HCT116 (cell line): ENCODE measurements around the gene SPEF2. TPM values are rescaled to one million over a fixed set of nuclear protein-coding genes. Genes with fewer than 3 reads are reported as not detected.

Experiments
- ATAC-seq: fragments of 200-7000 bp; cut with Tn5 transposase; 2 replicates; pipeline ENCODE4 v1.9.1; 2020; ENCODE audit warnings: mild to moderate bottlenecking, moderate library complexity
- BruUV-seq: library from RNA; stranded (reverse); fragments of 400-500 nt; replicated peaks from 2 replicates; lab custom pipeline; 2021; lab: Mats Ljungman, UMichigan
- CTCF ChIA-PET: fragments of 300-600 bp; sonication (Branson Sonifier 250); formaldehyde crosslinking; loops from one replicate; lab custom pipeline; 2021; ENCODE audit warnings: antibody characterized with exemption; lab: Charles Lee
- POLR2A ChIA-PET: fragments of 300-600, 350-600 bp; sonication (Branson Sonifier 250); formaldehyde crosslinking; loops from one replicate; lab custom pipeline; 2021; ENCODE audit warnings: antibody characterized with exemption; lab: Charles Lee
- RAD21 ChIA-PET, 2 experiments: fragments of 300-600 bp; sonication (Branson Sonifier 250); formaldehyde crosslinking; loops; one replicate each; lab custom pipeline; 2023; ENCODE audit warnings: low total read pairs in 2 of 2; ENCODE audit not compliant: uncharacterized antibody in 2 of 2, unreplicated experiment in 2 of 2, low non-redundant PET in 1 of 2; lab: Charles Lee
- DNase-seq: peaks from one replicate; pipeline ENCODE4 v3.0.0-alpha.2; 2010; ENCODE audit warnings: low read depth, low spot score
- H2AFZ ChIP-seq: fragments of 200-600 bp; shearing (Covaris generic), sonication (generic); 2 replicates; pipeline ENCODE4 v1.6.1; 2017; ENCODE audit warnings: low read depth, mixed run types, mixed read lengths, antibody characterized with exemption, low read length; ENCODE audit not compliant: poor library complexity, severe bottlenecking
- H3K27ac ChIP-seq: 2 replicates; pipeline ENCODE4 v1.5.1; 2012; ENCODE audit warnings: low read depth, low read length
- H3K27me3 ChIP-seq: fragments of 200-600 bp; sonication (generic); 2 replicates; pipeline ENCODE4 v1.6.1; 2016; ENCODE audit warnings: mixed run types, low read length, mixed read lengths; ENCODE audit not compliant: insufficient read depth
- H3K36me3 ChIP-seq, 2 experiments: fragments of 200-500 bp in 1 of 2; fragments of 200-600 bp in 1 of 2; sonication (Bioruptor generic) in 1 of 2; sonication (generic) in 1 of 2; 2 replicates each; pipeline versions ENCODE4 v1.5.1 to v1.6.1; 2014 to 2016; ENCODE audit warnings: low read length in 2 of 2, inconsistent platforms in 1 of 2, mixed read lengths in 1 of 2, mixed run types in 1 of 2; ENCODE audit not compliant: insufficient read depth in 2 of 2, control insufficient read depth in 1 of 2
- H3K4me1 ChIP-seq, 2 experiments: fragments of 200-600 bp in 1 of 2; sonication (generic) in 1 of 2; 2 replicates each; pipeline versions ENCODE4 v1.5.1 to v1.6.1; 2012 to 2017; ENCODE audit warnings: low read length in 2 of 2, inconsistent platforms in 1 of 2, mild to moderate bottlenecking in 1 of 2, mixed read lengths in 1 of 2, mixed run types in 1 of 2, moderate library complexity in 1 of 2; ENCODE audit not compliant: insufficient read depth in 2 of 2, control insufficient read depth in 1 of 2
- H3K4me2 ChIP-seq: fragments of 200-600 bp; sonication (generic); 2 replicates; pipeline ENCODE4 v1.6.1; 2017; ENCODE audit warnings: mixed run types, low read length, mixed read lengths
- H3K4me3 ChIP-seq, 2 experiments: fragments of 200-600 bp in 1 of 2; sonication (generic) in 1 of 2; replicated peaks in 1 of 2; 2 replicates each; pipeline ENCODE4 v1.5.1; 2011 to 2016; ENCODE audit warnings: low read length in 2 of 2, control low read depth in 1 of 2, low read depth in 1 of 2, mild to moderate bottlenecking in 1 of 2, mixed read lengths in 1 of 2, mixed run types in 1 of 2
- H3K79me2 ChIP-seq: fragments of 200-600 bp; sonication (generic); 2 replicates; pipeline ENCODE4 v1.6.1; 2017; ENCODE audit warnings: mild to moderate bottlenecking, mixed run types, low read length, moderate library complexity, mixed read lengths; ENCODE audit not compliant: insufficient read depth
- H3K9ac ChIP-seq: fragments of 200-600 bp; sonication (generic); 2 replicates; pipeline ENCODE4 v1.6.1; 2016; ENCODE audit warnings: low read length, mixed read lengths
- H3K9me2 ChIP-seq: fragments of 200-600 bp; sonication (generic), shearing (Covaris generic); 2 replicates; pipeline ENCODE4 v1.6.1; 2017; ENCODE audit warnings: mixed run types, mild to moderate bottlenecking, moderate library complexity; ENCODE audit not compliant: insufficient read depth
- H3K9me3 ChIP-seq, 2 experiments: fragments of 200-500 bp in 1 of 2; fragments of 200-600 bp in 1 of 2; sonication (Bioruptor generic) in 1 of 2; sonication (generic) in 1 of 2; 2 replicates each; pipeline ENCODE4 v1.6.1; 2014 to 2017; ENCODE audit warnings: low read length in 2 of 2, mixed read lengths in 2 of 2, inconsistent platforms in 1 of 2, low read depth in 1 of 2, mild to moderate bottlenecking in 1 of 2, mixed run types in 1 of 2, moderate library complexity in 1 of 2; ENCODE audit not compliant: control insufficient read depth in 1 of 2, insufficient read depth in 1 of 2
- H4K20me1 ChIP-seq: fragments of 200-600 bp; sonication (generic), shearing (Covaris generic); 2 replicates; pipeline ENCODE4 v1.6.1; 2017; ENCODE audit warnings: mixed run types, mild to moderate bottlenecking, moderate library complexity; ENCODE audit not compliant: insufficient read depth
- CBX3 ChIP-seq: IDR thresholded peaks from 2 replicates; pipeline ENCODE4 v1.6.1; 2012; ENCODE audit warnings: low read depth
- CEBPB ChIP-seq: IDR thresholded peaks from 2 replicates; pipeline ENCODE4 v1.6.1; 2012; ENCODE audit warnings: low read depth
- CTCF ChIP-seq, 3 experiments: fragments of 200-600 bp in 1 of 3; sonication (generic) in 1 of 3; IDR thresholded peaks in 2 of 3; conservative IDR thresholded peaks in 1 of 3; 2 replicates each; pipeline ENCODE4 v1.5.1; 2012 to 2017; ENCODE audit warnings: low read depth in 2 of 3, low read length in 2 of 3, antibody characterized with exemption in 1 of 3, borderline replicate concordance in 1 of 3, control low read depth in 1 of 3, mild to moderate bottlenecking in 1 of 3, mixed read lengths in 1 of 3, mixed run types in 1 of 3, moderate library complexity in 1 of 3; ENCODE audit not compliant: insufficient read depth in 1 of 3
- ELF1 ChIP-seq: IDR thresholded peaks from 2 replicates; pipeline ENCODE4 v1.6.1; 2012; ENCODE audit warnings: low read depth, borderline replicate concordance
- EZH2 ChIP-seq: fragments of 200-600 bp; sonication (generic); IDR thresholded peaks from 2 replicates; pipeline ENCODE4 v1.6.1; 2017; ENCODE audit warnings: antibody characterized with exemption, mixed run types
- EZH2phosphoT487 ChIP-seq: fragments of 200-600 bp; IDR thresholded peaks from 2 replicates; pipeline ENCODE4 v1.6.1; 2018; ENCODE audit warnings: antibody characterized with exemption, borderline replicate concordance
- FOSL1 ChIP-seq: IDR thresholded peaks from 2 replicates; pipeline ENCODE4 v1.6.1; 2012; ENCODE audit warnings: low read depth
- JUND ChIP-seq: IDR thresholded peaks from 2 replicates; pipeline ENCODE4 v1.6.1; 2012
- MAX ChIP-seq: IDR thresholded peaks from 2 replicates; pipeline ENCODE4 v1.6.1; 2012
- POLR2A ChIP-seq: IDR thresholded peaks from 2 replicates; pipeline ENCODE4 v1.7.0; 2011; ENCODE audit warnings: borderline replicate concordance; ENCODE audit not compliant: insufficient read depth, insufficient read length; ENCODE audit errors: extremely low read depth
- POLR2AphosphoS5 ChIP-seq: IDR thresholded peaks from 2 replicates; pipeline ENCODE4 v1.6.1; 2011; ENCODE audit warnings: mild to moderate bottlenecking, low read depth, low read length, moderate library complexity
- RAD21 ChIP-seq: IDR thresholded peaks from 2 replicates; pipeline ENCODE4 v1.6.1; 2012; ENCODE audit warnings: low read depth, mild to moderate bottlenecking
- SIN3A ChIP-seq: IDR thresholded peaks from 2 replicates; pipeline ENCODE4 v1.6.1; 2012; ENCODE audit warnings: low read depth
- SP1 ChIP-seq: IDR thresholded peaks from 2 replicates; pipeline ENCODE4 v1.6.1; 2012; ENCODE audit warnings: low read depth
- SRF ChIP-seq: IDR thresholded peaks from 2 replicates; pipeline ENCODE4 v1.6.1; 2012; ENCODE audit warnings: low read depth
- TCF7L2 ChIP-seq: IDR thresholded peaks from 2 replicates; pipeline ENCODE4 v1.7.0; 2011; ENCODE audit warnings: borderline replicate concordance, inconsistent platforms; ENCODE audit not compliant: insufficient read depth, insufficient read length; ENCODE audit errors: extremely low read depth
- ZNF274 ChIP-seq: fragments of 200-500 bp; sonication (Bioruptor generic); IDR thresholded peaks from 2 replicates; pipeline ENCODE4 v1.6.1; 2014; ENCODE audit warnings: mild to moderate bottlenecking, low read depth, low read length, inconsistent platforms
- intact Hi-C: fragments of 100-400 bp; cut with micrococcal nuclease; formaldehyde crosslinking; loops from 2 replicates; pipeline ENCODE4 v1.10.0; 2022
- total RNA-seq: library from RNA; stranded (reverse); gene quantifications from one replicate; pipeline ENCODE4 v1.2.1, GENCODE V29; 2021; ENCODE audit not compliant: unreplicated experiment

The SPEF2 gene
- total RNA-seq, 1 experiment from 2014 or later = 4.6 TPM

- TF ChIP-seq POLR2AphosphoS5 (no peak), SRF (no peak), POLR2A (no peak), CTCF (IDR thresholded peaks at IDR 0.05 in 2 of 3, conservative IDR thresholded peaks at IDR 0.05 in 1 of 3; ENCODE audit: borderline replicate concordance in 1 of 3, insufficient read depth in 1 of 3, low read depth in 2 of 3, low read length in 2 of 3) (no peak), CEBPB (no peak), ELF1 (no peak)
Measured at GRCh38 chr5:35852773-35853172, 235.1 kb downstream of the SPEF2 start (continued).

- no peaks in the 10 kb centered on the region for H4K20me1 ChIP-seq
- BruUV-seq = no TSS peak
- H2AFZ ChIP-seq = no peak overlapping the region
- no peaks in the 10 kb centered on the region for H3K36me3 ChIP-seq
- no peaks in the 10 kb centered on the region for H3K9me2 ChIP-seq
- H3K27ac ChIP-seq = no peak overlapping the region
- POLR2A ChIA-PET = no interaction called here
- peaks cover 0 to 23% of the 10 kb centered on the region in 2 experiments; a peak in 2 of 4 replicates for H3K4me1 ChIP-seq
- H3K4me2 ChIP-seq = no peak overlapping the region
- no peaks in the 10 kb centered on the region for H3K79me2 ChIP-seq
- H3K9me3 ChIP-seq = no peaks in the 10 kb centered on the region
- ATAC-seq = no peak
- intact Hi-C loops = no loop called here
- peaks cover 5% of the 10 kb centered on the region; the same call in 1 of the 2 replicates for H3K27me3 ChIP-seq
- no peak overlapping the region for H3K4me3 ChIP-seq
- no peak overlapping the region for H3K9ac ChIP-seq
- CTCF ChIA-PET = no interaction called here
- TF ChIP-seq POLR2A (no peak), SIN3A (no peak), EZH2phosphoT487 (no peak), CTCF (IDR thresholded peaks at IDR 0.05 in 2 of 3, conservative IDR thresholded peaks at IDR 0.05 in 1 of 3; ENCODE audit: borderline replicate concordance in 1 of 3, insufficient read depth in 1 of 3, low read depth in 2 of 3, low read length in 2 of 3) (no peak), POLR2AphosphoS5 (no peak), SRF (no peak), EZH2 (no peak), SP1 (no peak), CEBPB (no peak), RAD21 (no peak), ELF1 (no peak), CBX3 (no peak), TCF7L2 (no peak), MAX (no peak), ZNF274 (no peak), FOSL1 (no peak), JUND (no peak)
- TF ChIP-seq, all 23 proteins: peak for 0
- DNase-seq = no peak
- RAD21 ChIA-PET = no interaction called here
Measured at GRCh38 chr5:35853631-35854030, 236.0 kb downstream of the SPEF2 start.
